GM19043 (cell line): ENCODE data around the gene CUBN.
A peak's percentile ranks its signal among the peaks of the same experiment; 100 is the strongest.

Source experiments
- ATAC-seq: cut with Tn5 transposase; IDR thresholded peaks from one replicate; pipeline ENCODE4 v1.9.1; 2021; ENCODE audit warnings: low read depth; ENCODE audit not compliant: unreplicated experiment

The CUBN gene

DNA sequence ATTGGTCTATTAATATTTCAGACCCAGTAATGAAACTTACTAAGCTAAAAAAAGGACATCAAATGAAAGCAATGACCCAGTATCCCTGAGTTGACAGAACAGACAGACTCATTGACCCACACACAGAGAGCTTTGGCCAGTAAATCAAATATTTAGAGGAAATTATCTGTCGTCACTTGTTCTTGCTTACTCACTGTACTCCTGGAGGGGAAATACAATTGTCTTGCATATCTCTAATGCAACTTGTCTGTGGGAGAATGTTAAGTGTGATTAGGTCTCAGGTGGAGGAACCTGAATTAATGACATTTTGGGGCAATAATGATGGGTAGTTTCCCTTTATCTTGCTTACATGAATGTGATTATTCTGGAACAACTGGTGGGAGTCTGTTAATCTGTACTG lies 80.4 kb downstream of the CUBN start:
- ATAC-seq: no peak

GRCh38 chr10:17047908-17048307 lies 81.7 kb downstream of the CUBN start:
- ATAC-seq: no peak

DNA sequence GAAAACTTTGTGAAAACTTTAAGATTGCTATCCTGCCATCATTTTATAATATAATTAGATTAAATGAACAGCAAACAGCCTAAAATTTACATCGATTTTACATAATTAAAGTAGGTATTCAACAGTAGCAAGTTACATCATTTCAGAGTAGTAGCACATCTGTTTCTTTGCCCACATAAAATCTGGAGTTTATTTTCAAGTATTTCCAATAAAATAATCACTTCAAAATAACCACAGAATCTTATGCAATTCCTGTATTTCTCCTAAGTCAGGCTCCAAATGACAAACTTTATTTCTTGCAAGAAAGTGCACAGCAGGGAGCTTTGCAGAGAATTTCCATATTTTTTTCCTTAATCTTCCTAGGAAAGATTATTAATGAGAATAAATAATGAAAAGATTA lies 82.6 kb downstream of the CUBN start:
- ATAC-seq: no peak

GRCh38 chr10:17043586-17043985 lies 86.0 kb downstream of the CUBN start:
- no peak for ATAC-seq

DNA sequence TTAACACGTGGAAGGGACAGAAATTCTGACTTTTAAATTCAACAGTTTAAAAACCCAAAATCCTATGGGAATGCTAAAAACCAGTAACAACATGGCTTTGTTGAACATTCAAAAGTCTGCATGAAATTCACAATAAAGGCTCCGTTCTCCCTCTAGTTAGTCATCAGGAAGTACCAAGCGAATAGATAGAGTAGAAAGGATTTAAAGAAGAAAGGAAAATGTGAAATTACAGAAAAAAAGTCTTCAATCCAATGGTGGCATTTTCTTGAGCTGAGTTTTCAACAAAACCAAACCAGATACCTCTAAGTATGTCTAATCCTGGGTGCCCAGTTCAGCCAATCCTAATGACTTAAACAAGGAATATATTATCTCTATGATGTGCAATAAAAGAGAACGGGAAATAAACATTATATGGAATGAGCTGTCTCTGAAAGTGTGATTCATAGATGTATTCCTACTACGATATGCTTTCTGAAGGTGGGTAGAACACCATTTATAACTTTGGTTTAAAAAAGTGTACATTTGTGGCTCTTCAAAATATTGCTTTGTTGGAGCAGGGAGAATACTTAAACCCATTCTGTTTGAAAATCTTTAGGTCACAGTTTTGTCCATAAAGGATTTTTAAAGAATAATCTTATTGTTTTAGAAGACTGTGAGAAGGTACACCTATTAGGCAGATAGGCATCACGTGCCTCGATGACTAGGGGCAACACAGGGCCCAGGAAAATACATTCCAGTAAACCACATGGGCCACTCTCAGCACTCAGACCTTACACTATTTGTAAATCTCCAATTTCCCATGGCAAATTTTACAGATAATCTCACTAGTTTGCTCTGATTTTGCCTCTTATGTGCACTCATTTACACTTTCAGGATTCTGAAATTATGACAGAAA lies 87.7 kb downstream of the CUBN start:
- no peak for ATAC-seq

- ATAC-seq: no peak
Observed at GRCh38 chr10:17038627-17039026, 91.0 kb downstream of the CUBN start.

DNA sequence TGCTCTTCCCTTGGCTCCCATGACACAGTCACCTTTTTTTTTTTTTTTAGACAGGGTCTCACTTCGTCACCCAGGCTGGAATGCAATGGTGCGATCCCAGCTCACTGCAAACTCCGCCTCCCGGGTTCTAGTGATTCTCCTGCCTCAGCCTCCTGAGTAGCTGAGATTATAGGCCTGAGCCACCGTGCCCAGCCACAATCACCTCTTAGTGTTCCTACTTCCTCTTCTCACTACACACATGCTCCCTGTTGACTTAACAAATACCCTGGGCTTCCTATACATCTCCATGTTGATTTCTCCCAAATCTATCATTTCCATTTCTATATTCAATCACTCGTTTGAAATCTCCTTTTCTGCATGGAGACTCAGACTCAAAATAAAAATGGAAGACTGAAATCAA lies 91.7 kb downstream of the CUBN start:
- ATAC-seq: no peak

DNA sequence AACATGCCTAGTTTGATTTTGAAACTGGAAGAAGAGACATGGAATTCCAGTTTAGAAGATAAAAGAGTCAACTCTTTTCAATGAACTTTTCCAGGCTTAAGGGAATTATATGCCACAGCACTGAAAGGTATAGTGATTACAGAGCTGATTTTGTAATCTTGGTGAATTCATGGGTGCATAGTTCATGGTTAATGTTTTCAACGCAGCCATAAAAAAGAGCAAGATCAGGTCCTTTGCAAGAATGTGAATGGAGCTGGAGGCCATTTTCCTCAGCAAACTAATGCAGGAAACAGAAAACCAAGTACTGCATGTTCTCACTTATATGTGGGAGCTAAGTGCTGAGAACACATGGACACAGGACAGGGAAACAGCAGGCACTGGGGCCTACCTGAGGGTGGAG lies 94.2 kb downstream of the CUBN start:
- ATAC-seq: no peak

- ATAC-seq: no peak
Observed at GRCh38 chr10:17033529-17034260, 95.9 kb downstream of the CUBN start.

DNA sequence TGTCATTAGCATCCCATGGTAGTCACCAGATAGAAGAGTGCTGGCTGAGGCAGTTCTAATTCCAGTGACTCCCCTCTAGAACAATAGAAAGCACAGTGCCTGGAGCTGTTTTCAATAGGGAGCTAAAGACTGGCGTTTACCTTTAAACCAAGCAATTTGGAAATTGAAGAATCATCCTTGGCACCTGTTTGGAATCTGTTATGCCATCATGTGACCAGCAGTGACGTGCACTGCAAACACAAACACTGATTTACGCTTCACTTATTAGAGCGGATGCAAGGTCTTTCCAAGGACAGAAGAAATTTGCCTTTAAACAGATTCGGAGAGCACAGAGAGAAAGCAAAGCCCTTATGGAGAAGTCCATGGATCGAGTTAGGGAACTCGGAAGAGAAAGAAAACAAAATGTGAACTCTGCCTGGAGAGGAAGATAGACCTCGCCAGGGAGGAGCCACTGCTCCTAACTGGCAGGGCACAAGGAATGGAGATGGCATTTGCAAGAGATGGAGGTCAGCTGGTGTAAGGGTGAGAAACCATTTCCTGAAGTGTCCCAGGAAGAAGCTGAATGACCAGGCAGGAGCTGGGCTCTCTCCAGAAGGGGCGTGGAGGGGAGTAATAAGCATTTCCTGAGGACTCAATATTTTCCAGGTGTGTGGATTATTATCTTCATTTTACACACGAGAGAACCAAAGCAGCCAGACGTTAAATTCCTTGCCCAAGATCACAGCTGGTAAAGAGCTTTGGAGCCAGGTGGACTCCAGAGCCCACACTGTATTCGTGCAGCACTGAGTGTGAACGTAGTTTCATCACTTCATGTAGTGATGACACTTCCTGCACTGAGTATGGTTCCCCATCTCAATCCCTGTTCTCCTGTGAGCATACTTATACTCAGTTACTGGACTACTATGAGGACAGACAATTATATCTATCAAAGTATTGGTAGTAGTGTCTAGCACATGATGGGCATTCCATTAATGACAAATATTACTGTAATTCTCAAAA lies 97.7 kb downstream of the CUBN start:
- ATAC-seq: no peak

DNA sequence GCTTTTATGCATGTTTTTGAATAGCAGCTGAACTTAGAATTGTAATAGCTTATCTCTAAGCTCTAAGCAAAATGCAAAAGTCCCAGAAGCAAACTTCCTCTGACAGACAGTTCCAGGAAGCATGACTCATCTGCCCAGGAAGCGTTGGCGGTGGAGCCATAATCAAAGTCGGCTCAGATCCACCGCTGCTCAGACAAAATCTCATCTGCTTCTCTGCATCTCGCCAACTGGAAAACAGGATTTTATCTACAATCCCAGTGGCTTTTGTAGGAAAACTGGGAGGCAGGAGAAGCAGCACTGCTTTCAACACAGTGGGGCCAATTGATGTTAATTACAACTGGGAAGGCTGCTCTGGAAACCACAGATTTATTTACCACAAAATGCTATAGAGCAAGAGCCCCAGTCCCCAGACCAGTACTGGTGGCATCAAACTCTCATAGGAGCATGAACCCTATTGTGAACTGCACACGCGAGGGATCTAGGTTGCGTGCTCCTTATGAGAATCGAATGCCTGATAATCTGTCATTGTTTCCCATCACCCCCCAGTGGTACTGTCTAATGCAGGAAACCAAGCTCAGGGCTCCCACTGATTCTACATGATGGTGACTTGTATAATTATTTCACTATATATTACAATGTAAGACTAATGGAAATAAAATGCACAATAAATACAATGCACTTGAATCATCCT lies 99.9 kb downstream of the CUBN start:
- peak; percentile 35 for ATAC-seq

DNA sequence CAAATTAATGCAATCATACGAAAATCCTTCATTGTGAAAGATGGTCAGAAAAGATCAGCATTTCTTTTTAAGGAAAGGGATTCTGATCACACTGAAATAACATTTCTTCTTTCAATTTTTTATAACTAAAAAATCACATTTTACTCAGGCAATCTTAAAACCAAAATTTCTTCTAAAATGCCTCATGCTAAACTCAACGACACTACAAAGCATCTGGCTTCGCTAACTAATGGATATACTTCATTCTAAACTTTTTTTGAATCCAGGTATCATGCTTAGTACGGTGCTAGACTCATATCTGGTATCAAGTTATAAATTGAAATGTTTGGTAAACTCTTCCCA lies 100.4 kb downstream of the CUBN start:
- no peak for ATAC-seq

DNA sequence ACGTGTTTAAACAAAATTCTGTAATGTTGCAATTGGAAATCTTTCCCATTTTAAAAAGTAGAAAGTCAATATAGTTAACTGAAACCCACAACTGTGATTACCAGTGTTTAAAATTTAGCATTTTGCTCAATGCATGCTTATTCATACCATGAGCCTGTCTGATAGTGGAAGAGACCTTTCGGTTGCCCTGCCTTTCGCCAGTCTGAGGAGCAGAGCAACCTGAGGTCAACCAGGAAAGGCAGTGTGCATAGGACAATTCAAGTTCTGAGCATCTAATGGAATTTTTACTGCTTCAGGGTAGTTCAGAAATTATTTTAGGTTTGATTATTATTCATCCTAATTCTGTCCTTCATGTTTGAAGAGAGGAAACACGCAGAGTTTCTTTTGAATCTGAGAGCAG lies 100.8 kb downstream of the CUBN start:
- no peak for ATAC-seq

DNA sequence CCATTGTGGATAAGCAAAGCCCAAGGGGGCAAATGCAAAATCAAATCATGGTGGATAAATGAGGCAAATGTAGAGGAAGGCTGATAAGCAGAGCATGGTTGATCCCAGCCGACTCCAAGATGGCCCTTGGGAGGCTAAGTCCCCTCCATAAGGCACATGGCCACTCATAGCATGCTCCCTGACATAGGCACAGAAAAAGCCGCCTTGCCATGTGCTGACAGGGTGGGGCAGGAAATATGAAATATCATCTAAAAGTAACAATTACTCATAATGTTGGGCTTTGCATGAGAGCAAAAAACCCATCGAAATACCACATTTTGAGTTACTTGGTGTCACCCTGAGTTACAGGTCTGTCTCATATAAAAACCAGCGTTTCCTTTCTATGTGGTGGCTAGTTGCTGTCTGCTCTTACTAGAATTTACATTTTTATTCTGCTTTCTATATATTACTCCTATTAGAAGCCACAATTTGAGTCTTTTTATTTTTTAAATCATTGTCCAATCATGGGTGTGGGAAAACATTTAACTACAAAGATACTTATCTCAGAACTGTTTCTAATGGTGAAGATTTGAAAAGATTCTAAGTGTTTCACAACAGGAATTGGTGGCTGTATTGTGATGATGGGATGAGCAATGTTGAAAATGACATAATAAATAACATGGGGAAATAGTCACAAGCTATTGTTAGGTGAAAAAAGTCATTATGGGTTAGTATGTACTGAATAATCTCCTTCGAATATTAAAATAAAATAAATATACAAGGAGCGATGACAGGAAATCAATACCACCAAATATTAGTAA lies 102.7 kb downstream of the CUBN start:
- ATAC-seq: peak; percentile 23

DNA sequence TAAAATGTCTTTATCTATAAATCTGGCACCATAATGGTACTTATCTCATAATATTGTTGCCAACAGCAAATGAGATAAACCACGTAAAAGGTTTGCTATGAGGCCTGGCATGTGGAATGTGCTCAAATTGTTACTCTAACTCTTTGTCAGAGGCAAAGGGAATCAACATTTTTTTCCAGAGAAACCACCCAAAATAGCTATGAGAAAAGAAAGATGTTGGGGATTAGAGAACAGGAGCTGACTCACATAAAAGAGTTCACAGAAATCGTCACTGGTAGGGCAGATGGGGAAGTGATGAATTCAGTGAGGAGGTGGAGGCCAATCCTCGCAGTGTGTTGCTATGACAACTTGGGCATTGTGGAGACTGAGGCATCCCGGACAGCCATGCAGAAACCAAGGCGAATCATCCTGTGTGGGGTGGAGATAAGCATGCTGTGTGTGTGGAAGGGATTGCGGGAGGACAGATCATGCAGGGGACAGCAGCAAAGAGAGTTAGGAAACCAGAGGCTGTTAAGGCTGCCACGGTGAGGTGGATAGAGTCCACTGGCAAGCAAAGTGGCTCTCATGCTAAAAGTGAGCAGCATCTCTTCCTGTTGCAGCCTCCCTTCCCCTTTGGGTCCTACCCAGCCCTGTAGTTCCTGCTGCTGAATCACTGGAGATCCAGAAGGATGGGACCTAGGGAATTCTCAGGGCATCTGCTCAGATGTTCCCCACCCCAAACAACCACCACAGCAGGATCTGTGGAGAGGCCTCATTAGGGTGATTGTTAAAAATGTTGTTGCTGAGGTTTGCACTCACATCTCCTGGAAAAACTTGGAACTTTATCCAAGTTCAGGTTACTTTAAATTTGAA lies 103.9 kb downstream of the CUBN start:
- ATAC-seq: no peak

GRCh38 chr10:17024461-17024860 lies 105.2 kb downstream of the CUBN start:
- no peak for ATAC-seq

DNA sequence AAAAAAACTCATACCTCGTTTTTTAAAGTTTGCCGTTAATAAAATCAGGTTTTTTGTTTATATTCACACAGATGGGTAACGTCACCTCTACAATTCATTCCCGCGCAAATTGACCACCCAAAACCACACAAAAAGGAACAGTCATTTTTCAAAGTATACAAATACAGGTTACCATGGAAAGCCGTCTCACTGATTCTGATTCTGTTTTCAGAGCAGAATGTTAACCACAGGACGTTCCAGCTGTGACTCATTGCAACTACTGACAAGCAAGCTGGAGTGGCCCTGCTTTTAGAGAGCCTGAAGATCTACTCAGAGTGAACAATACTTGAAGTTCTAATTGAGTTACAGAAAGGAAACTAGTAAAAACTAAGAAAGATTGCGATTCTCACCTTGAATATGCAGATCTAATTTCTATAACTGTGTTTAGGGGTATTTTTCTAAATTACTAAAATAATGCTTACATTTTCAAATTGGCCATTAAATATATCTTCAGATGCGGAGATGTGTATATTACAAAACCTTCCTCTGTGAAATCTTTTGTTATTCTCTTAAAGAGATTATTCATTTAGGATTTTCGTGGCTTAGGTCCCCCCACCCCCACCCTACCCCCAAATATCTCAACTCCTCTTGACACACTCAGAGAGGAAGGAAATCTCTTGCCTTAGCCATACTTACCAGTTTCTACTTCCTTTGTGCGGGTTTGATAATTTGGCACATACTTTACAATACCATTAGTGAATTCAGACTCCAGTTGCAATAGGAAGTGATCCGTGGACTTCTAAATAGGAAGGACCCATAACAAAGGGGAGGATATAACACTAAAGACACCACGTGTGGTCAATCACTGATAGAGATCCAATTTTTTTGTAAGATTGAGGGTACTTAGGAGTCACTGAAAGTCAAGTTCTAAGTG lies 106.0 kb downstream of the CUBN start:
- peak; percentile 96 for ATAC-seq

DNA sequence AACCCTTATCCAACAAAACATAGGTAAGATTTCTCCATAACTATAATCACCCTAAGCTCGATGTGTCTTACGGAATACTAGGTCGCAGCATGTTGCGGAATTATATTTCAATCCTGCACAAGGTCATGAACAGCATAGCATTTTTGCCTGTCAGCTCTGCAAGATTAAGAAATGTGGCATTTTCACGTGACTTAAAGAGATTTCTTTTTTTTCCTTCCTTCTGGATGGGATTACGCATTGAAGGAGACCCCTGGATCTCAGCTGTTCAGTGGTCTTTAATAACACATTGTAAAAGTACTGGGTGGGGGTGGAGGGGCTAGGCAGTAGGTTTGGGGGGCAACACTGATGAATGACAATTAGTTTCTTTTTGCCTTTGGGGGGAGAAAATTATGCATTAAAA lies 106.7 kb downstream of the CUBN start:
- ATAC-seq: no peak
